Measurements from ENCODE around the gene LAMTOR3. TPM values are rescaled to one million over a fixed set of nuclear protein-coding genes. Genes with fewer than 3 reads are reported as not detected.

Gene LAMTOR3
- total and polyA plus RNA-seq, 9 of the 15 experiments (the other 6 are each of a cell fraction or from before 2014, with no cell fraction given), result 17.9 to 146 (median 59.4) TPM

GRCh38 chr4:99894161-99894997 lies at the start of gene LAMTOR3 (continued):
- TF ChIP-seq ZFP91 (CRISPR knock-in tag; IDR thresholded peaks at IDR 0.05), result no peak
- peak; percentile 70 for TF ChIP-seq RBFOX2 (IDR thresholded peaks at IDR 0.05; ENCODE audit: low read depth, low read length)
- TF ChIP-seq SMARCC2 (IDR thresholded peaks at IDR 0.05; ENCODE audit: low read depth), result no peak
- no peak for TF ChIP-seq RHOXF2B (CRISPR knock-in tag; conservative IDR thresholded peaks at IDR 0.05)
- TF ChIP-seq KDM2B (CRISPR knock-in tag; IDR thresholded peaks at IDR 0.05), result no peak
- no peak for TF ChIP-seq NR1H2 (CRISPR knock-in tag; IDR thresholded peaks at IDR 0.05)
- no peak for TF ChIP-seq KLF13 (tag; IDR thresholded peaks at IDR 0.05; ENCODE audit: borderline replicate concordance, low read depth)
- TF ChIP-seq ZNF407 (IDR thresholded peaks at IDR 0.05; ENCODE audit: low read depth), result no peak
- no peak for TF ChIP-seq ATF3 (IDR thresholded peaks at IDR 0.05)
- no peak for TF ChIP-seq ATF3 (CRISPR knock-in tag; conservative IDR thresholded peaks at IDR 0.05)
- TF ChIP-seq TEAD2 (tag; IDR thresholded peaks at IDR 0.05), result no peak
